Measurements from ENCODE around the gene IRF8.
"Not testable (repeated sequence)": the region's sequence is repeated elsewhere in the genome, so short reads cannot be mapped to it uniquely, and the experiment has no call there.

The IRF8 gene

GRCh38 chr16:85931596-85932402 is 32.8 kb downstream of the IRF8 start:
- no peak for DNase-seq

GRCh38 chr16:85934210-85934609 is 35.2 kb downstream of the IRF8 start:
- no peak for DNase-seq

- DNase-seq: no peak
These were observed 36.5 kb downstream of the IRF8 start for GRCh38 chr16:85935391-85935973.

- peak in 6 of 51 donors; percentile 6 to 24 (median 14) for DNase-seq
These were observed 37.2 kb downstream of the IRF8 start for GRCh38 chr16:85935974-85936760.

- DNase-seq: no peak
These were observed 37.9 kb downstream of the IRF8 start for GRCh38 chr16:85936816-85937215.

GRCh38 chr16:85940214-85940613 is 41.3 kb downstream of the IRF8 start:
- DNase-seq: no peak

GRCh38 chr16:85941863-85942644 is 43.1 kb downstream of the IRF8 start:
- DNase-seq: no peak

- DNase-seq: not testable (repeated sequence)
These were observed 43.7 kb downstream of the IRF8 start for GRCh38 chr16:85942659-85943058.

- DNase-seq: no peak
These were observed 44.7 kb downstream of the IRF8 start for GRCh38 chr16:85943711-85944110.

GRCh38 chr16:85944572-85945423 is 45.8 kb downstream of the IRF8 start:
- no peak for DNase-seq

- no peak for DNase-seq
These were observed 46.4 kb downstream of the IRF8 start for GRCh38 chr16:85945424-85945751.

- no peak for DNase-seq
These were observed 47.7 kb downstream of the IRF8 start for GRCh38 chr16:85946541-85947124.

GRCh38 chr16:85947230-85948137 is 48.5 kb downstream of the IRF8 start:
- DNase-seq: no peak

GRCh38 chr16:85948138-85948509 is 49.2 kb downstream of the IRF8 start:
- no peak for DNase-seq

- DNase-seq: no peak
These were observed 49.8 kb downstream of the IRF8 start for GRCh38 chr16:85948616-85949265.

- no peak for DNase-seq
These were observed 51.4 kb downstream of the IRF8 start for GRCh38 chr16:85950136-85950918.

- DNase-seq: no peak
These were observed 53.2 kb downstream of the IRF8 start for GRCh38 chr16:85952197-85952596.

- no peak for DNase-seq
These were observed 53.8 kb downstream of the IRF8 start for GRCh38 chr16:85952811-85953210.
